Tibial nerve (tissue), 4 donors: ENCODE measurements around the gene SESTD1. TPM values are rescaled to one million over a fixed set of nuclear protein-coding genes. Genes with fewer than 3 reads are reported as not detected.

Experiments used
- DNase-seq, 2 donors: peaks; one replicate each; pipeline ENCODE4 v3.0.0-alpha.2; 2019; ENCODE audit warnings: low spot score in 2 of 2
- H3K27ac ChIP-seq, 4 donors: fragments of 200-600 bp; sonication (generic) in 3 of 4; one replicate each; pipeline ENCODE4 v1.5.1; 2017 to 2019; ENCODE audit warnings: mild to moderate bottlenecking in 1 of 4
- H3K27me3 ChIP-seq, 2 donors: fragments of 200-600 bp; sonication (generic) in 1 of 2; one replicate each; pipeline versions ENCODE4 v1.5.1 to v1.6.0; 2017 to 2019
- H3K36me3 ChIP-seq, 3 donors: fragments of 200-600 bp; sonication (generic); one replicate each; pipeline ENCODE4 v1.5.1; 2018 to 2019
- H3K4me1 ChIP-seq, 4 donors: fragments of 200-600 bp; sonication (generic) in 3 of 4; one replicate each; pipeline ENCODE4 v1.5.1; 2017 to 2019
- H3K4me3 ChIP-seq, 4 donors: fragments of 200-600 bp; sonication (generic) in 3 of 4; one replicate each; pipeline ENCODE4 v1.5.1; 2017 to 2019; ENCODE audit warnings: mild to moderate bottlenecking in 1 of 4, moderate library complexity in 1 of 4
- H3K9me3 ChIP-seq, 4 donors: fragments of 200-600 bp; sonication (generic) in 3 of 4; one replicate each; pipeline ENCODE4 v1.5.1; 2017 to 2019
- EP300 ChIP-seq, 2 donors: sonication (generic); formaldehyde crosslinking; IDR thresholded peaks; one replicate each; pipeline ENCODE4 v1.6.1; 2017; ENCODE audit warnings: antibody characterized with exemption in 2 of 2, mild to moderate bottlenecking in 1 of 2
- POLR2A ChIP-seq, 2 donors: fragments of 450-650 bp; IDR thresholded peaks; one replicate each; pipeline ENCODE4 v1.6.1; 2017; ENCODE audit warnings: antibody characterized with exemption in 2 of 2, mild to moderate bottlenecking in 2 of 2, moderate library complexity in 2 of 2
- WGBS, 2 donors: methylation state at CpG; one replicate each; pipeline ENCODE4 v1.1.5; 2018; 5-methylcytosine and 5-hydroxymethylcytosine counted together
- total RNA-seq, 4 donors: library from RNA; depleted of rRNA; stranded (reverse); fragments of >200 nt; gene quantifications; one replicate each; pipeline ENCODE4 v1.1.0, GENCODE V29; 2016
- TF ChIP-seq, protein P1 (sequence below), 5 experiments: fragments of 200-600 bp in 3 of 5; fragments of 450-650 bp in 2 of 5; sonication (generic) in 3 of 5; IDR thresholded peaks; one replicate each; pipeline ENCODE4 v1.5.1; 2016 to 2019; ENCODE audit warnings: antibody characterized with exemption in 5 of 5, mild to moderate bottlenecking in 3 of 5, moderate library complexity in 2 of 5

Gene SESTD1
- total RNA-seq, 4 donors from 2014 or later: 62.1 to 82.4 (median 73.1) TPM

DNA sequence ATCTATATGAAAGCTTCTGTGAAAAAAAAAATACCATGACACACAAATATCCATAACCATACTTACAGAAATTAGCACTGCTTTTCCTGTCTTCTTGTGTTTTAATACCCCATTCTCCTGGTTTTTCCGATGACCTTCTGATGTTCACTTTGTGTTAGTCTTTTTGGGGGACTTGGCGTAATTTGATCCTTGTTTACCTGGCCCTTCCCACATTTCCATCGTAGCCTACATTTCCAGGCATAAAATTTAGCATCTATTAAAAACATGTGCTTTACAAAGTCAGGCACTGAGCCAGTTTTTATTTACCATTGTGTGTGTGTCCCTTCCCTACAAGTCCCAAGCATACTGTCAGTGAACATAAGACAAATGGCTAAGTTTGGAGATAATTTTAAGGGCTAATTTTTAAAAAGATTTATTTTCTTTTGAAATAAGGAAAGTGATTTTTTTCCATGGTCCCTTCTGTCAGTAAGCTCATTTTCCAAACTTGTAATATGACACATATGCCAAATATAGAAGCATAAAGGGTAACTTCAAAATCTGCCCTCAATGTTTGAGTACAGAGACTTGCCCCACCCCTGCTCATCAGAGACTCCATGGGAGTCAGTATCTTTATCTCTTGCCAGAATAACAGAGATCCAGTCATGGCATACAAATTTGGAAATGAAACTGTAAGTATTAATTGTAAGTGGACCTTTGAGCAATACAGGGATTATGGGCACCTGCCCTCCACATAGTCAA, 27.3 kb downstream of the SESTD1 start:
- no peak overlapping the region for H3K4me3 ChIP-seq
- no peaks in the 10 kb centered on the region for H3K36me3 ChIP-seq
- no peaks in the 10 kb centered on the region for H3K27me3 ChIP-seq
- TF ChIP-seq, protein P1, sequence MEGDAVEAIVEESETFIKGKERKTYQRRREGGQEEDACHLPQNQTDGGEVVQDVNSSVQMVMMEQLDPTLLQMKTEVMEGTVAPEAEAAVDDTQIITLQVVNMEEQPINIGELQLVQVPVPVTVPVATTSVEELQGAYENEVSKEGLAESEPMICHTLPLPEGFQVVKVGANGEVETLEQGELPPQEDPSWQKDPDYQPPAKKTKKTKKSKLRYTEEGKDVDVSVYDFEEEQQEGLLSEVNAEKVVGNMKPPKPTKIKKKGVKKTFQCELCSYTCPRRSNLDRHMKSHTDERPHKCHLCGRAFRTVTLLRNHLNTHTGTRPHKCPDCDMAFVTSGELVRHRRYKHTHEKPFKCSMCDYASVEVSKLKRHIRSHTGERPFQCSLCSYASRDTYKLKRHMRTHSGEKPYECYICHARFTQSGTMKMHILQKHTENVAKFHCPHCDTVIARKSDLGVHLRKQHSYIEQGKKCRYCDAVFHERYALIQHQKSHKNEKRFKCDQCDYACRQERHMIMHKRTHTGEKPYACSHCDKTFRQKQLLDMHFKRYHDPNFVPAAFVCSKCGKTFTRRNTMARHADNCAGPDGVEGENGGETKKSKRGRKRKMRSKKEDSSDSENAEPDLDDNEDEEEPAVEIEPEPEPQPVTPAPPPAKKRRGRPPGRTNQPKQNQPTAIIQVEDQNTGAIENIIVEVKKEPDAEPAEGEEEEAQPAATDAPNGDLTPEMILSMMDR (IDR thresholded peaks at IDR 0.05): no peak
- TF ChIP-seq EP300 (IDR thresholded peaks at IDR 0.05): no peak
- TF ChIP-seq POLR2A (IDR thresholded peaks at IDR 0.05): no peak
- whole genome bisulfite sequencing, 2 donors: 68 to 72% methylated on average over 3 of the region's 3 CpGs
- DNase-seq: no peak
- H3K27ac ChIP-seq: no peak overlapping the region
- H3K4me1 ChIP-seq: peaks cover 0 to 63% (median 14%) of the 10 kb centered on the region in 4 donors
- H3K9me3 ChIP-seq: no peaks in the 10 kb centered on the region

DNA sequence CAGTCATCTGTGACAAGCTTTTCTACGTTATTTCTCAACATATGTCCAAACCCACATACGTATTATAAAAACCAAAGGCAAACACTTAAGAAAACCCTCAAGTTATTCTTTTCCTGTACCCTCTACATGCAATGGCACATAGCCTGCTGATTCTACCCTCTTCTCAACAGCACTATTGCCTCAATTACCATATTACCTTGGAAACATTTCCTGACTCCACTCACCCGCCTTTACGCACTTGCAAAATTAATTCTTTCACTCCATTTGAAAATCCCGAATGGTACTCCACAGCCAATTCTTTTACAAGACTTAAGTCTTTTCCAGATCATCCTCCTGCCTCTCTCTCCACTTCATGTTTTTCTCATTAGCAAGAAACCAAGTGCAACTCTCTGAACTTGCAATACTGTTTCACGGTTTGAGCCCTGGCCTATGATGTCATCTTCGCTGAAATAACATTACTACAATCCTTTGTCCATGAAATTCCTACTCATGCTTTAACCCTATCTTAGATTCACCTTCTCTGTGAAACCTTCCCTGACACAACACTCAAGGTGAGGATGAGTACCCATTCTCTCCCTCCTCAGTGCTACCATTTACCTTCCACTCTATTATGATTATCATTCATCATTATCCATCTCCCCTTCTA, 29.0 kb downstream of the SESTD1 start:
- Histone ChIP-seq H3K4me3 (peak overlapping the region in 1 of 4 donors; percentile 2), H3K9me3 (no peaks in the 10 kb centered on the region), H3K4me1 (peaks cover 0 to 53% (median 14%) of the 10 kb centered on the region in 4 donors), H3K27ac (peak overlapping the region in 1 of 4 donors; percentile 34), H3K27me3 (no peaks in the 10 kb centered on the region), H3K36me3 (no peaks in the 10 kb centered on the region)
- DNase-seq: no peak
- 67 to 70% methylated on average over 7 of the region's 7 CpGs for WGBS, 2 donors
- TF ChIP-seq, protein P1 (IDR thresholded peaks at IDR 0.05): no peak
- TF ChIP-seq EP300 (IDR thresholded peaks at IDR 0.05): no peak
- TF ChIP-seq POLR2A (IDR thresholded peaks at IDR 0.05): no peak

DNA sequence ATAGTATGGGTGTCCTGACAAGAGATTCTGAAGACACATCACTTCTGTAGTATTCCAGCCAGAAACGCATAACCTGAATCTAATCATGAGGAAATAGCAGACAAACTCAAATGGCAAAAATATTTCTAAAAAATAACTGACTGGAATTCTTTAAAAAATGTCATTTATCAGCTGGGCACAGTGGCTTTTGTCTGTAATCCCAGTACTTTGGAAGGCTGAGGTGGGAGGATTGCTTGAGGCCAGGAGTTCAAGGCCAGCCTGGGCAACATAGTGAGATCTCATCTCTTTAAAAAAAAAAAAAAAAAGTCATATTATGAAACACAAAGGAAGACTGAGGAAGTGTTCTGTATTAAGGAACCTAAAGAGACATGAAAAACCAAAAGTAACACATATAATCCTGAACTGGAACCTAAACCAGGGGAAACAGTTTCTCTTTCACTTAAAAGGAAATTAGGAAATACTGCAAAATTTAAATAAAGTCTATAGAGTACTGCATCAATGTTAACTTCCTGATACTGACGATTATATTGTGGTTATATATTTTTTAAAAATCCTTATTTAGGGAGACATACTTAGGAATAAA, 29.9 kb downstream of the SESTD1 start:
- no peak for DNase-seq
- no peaks in the 10 kb centered on the region for H3K27me3 ChIP-seq
- H3K9me3 ChIP-seq: no peaks in the 10 kb centered on the region
- 75 to 83% methylated on average over 2 of the region's 2 CpGs for WGBS, 2 donors
- peak overlapping the region in 1 of 4 donors; percentile 6 for H3K27ac ChIP-seq
- peak overlapping the region in 1 of 4 donors; percentile 2 for H3K4me3 ChIP-seq
- H3K36me3 ChIP-seq: no peaks in the 10 kb centered on the region
- TF ChIP-seq, protein P1 (IDR thresholded peaks at IDR 0.05): no peak
- H3K4me1 ChIP-seq: peaks cover 0 to 48% (median 12%) of the 10 kb centered on the region in 4 donors

GRCh38 chr2:179233626-179234430, 30.8 kb downstream of the SESTD1 start:
- Histone ChIP-seq H3K27me3 (no peaks in the 10 kb centered on the region), H3K4me3 (no peak overlapping the region), H3K9me3 (no peaks in the 10 kb centered on the region), H3K27ac (peak overlapping the region in 1 of 4 donors; percentile 6), H3K36me3 (no peaks in the 10 kb centered on the region), H3K4me1 (peaks cover 0 to 38% (median 9%) of the 10 kb centered on the region in 4 donors)
- DNase-seq: no peak
- TF ChIP-seq EP300 (IDR thresholded peaks at IDR 0.05): no peak
- TF ChIP-seq, protein P1 (IDR thresholded peaks at IDR 0.05): no peak
- TF ChIP-seq POLR2A (IDR thresholded peaks at IDR 0.05): no peak
- 91 to 97% methylated on average over 4 of the region's 4 CpGs for WGBS, 2 donors
